Keratinocyte (primary cell): Measurements from ENCODE around the gene RAB43. TPM values are rescaled to one million over a fixed set of nuclear protein-coding genes. Genes with fewer than 3 reads are reported as not detected.

ENCODE experiments used
- DNase-seq: peaks from one replicate; pipeline ENCODE4 v3.0.0-alpha.2; 2011; ENCODE audit warnings: low read depth, missing footprints, low spot score
- FAIRE-seq: peaks from 2 replicates; lab custom pipeline; 2011; peaks lifted over from hg19 to GRCh38; lab: Jason Lieb, UNC
- H2AFZ ChIP-seq: 2 replicates; pipeline ENCODE4 v1.6.0; 2012; ENCODE audit warnings: low read length, control low read depth, inconsistent platforms; ENCODE audit not compliant: control insufficient read depth
- H3K27ac ChIP-seq: 2 replicates; pipeline ENCODE4 v1.5.1; 2011; ENCODE audit warnings: low read length; ENCODE audit not compliant: control insufficient read depth, insufficient read depth
- H3K27me3 ChIP-seq: 3 replicates; pipeline ENCODE4 v1.6.0; 2011; ENCODE audit warnings: low read length; ENCODE audit not compliant: control insufficient read depth, insufficient read depth; ENCODE audit errors: extremely low read depth
- H3K36me3 ChIP-seq, 2 experiments: 2 replicates in 1 of 2; 3 replicates in 1 of 2; pipeline ENCODE4 v1.5.1; 2011; ENCODE audit warnings: low read length in 2 of 2, mild to moderate bottlenecking in 1 of 2; ENCODE audit not compliant: control insufficient read depth in 2 of 2, insufficient read depth in 2 of 2; ENCODE audit errors: extremely low read depth in 1 of 2
- H3K4me1 ChIP-seq: 3 replicates; pipeline ENCODE4 v1.5.1; 2011; ENCODE audit warnings: low read length; ENCODE audit not compliant: control insufficient read depth, insufficient read depth; ENCODE audit errors: extremely low read depth
- H3K4me2 ChIP-seq: 3 replicates; pipeline ENCODE4 v1.6.0; 2011; ENCODE audit warnings: low read depth, low read length; ENCODE audit not compliant: control insufficient read depth, insufficient read depth; ENCODE audit errors: extremely low read depth
- H3K4me3 ChIP-seq, 3 experiments: fragments of 200-600 bp in 1 of 3; sonication (generic) in 1 of 3; 2 replicates in 2 of 3; 3 replicates in 1 of 3; pipeline ENCODE4 v1.5.1; 2011 to 2016; ENCODE audit warnings: low read length in 3 of 3, mild to moderate bottlenecking in 3 of 3, control low read depth in 2 of 3, inconsistent platforms in 1 of 3, low read depth in 1 of 3, mixed read lengths in 1 of 3, mixed run types in 1 of 3, moderate library complexity in 1 of 3; ENCODE audit not compliant: control insufficient read depth in 2 of 3, insufficient read depth in 2 of 3; ENCODE audit errors: extremely low read depth in 1 of 3
- H3K79me2 ChIP-seq: 2 replicates; pipeline ENCODE4 v1.6.0; 2012; ENCODE audit warnings: low read length; ENCODE audit not compliant: control insufficient read depth, insufficient read depth
- H3K9ac ChIP-seq: 3 replicates; pipeline ENCODE4 v1.6.0; 2011; ENCODE audit warnings: low read length; ENCODE audit not compliant: control insufficient read depth, insufficient read depth; ENCODE audit errors: extremely low read depth
- H3K9me1 ChIP-seq: 3 replicates; pipeline ENCODE4 v1.6.0; 2011; ENCODE audit warnings: low read length; ENCODE audit not compliant: control insufficient read depth, insufficient read depth; ENCODE audit errors: extremely low read depth
- H3K9me3 ChIP-seq: 2 replicates; pipeline ENCODE4 v1.5.1; 2012; ENCODE audit warnings: low read depth, low read length; ENCODE audit not compliant: control insufficient read depth
- H4K20me1 ChIP-seq: 3 replicates; pipeline ENCODE4 v1.6.0; 2011; ENCODE audit warnings: low read length; ENCODE audit not compliant: control insufficient read depth, insufficient read depth; ENCODE audit errors: extremely low read depth
- CTCF ChIP-seq, 3 experiments: IDR thresholded peaks in 1 of 3; conservative IDR thresholded peaks in 1 of 3; optimal IDR thresholded peaks in 1 of 3; 2 replicates in 2 of 3; 3 replicates in 1 of 3; pipeline versions ENCODE3 to v1.5.1; 2011; ENCODE audit warnings: low read length in 3 of 3, mild to moderate bottlenecking in 3 of 3, moderate library complexity in 2 of 3, control low read depth in 1 of 3, inconsistent platforms in 1 of 3; ENCODE audit not compliant: insufficient read depth in 2 of 3; ENCODE audit errors: extremely low read depth in 1 of 3
- EZH2 ChIP-seq: IDR thresholded peaks from one replicate; pipeline ENCODE4 v1.6.1; 2012; ENCODE audit warnings: inconsistent platforms, mild to moderate bottlenecking, low read length, moderate library complexity
- dilution Hi-C: fragments of 300-500 bp; cut with MboI; formaldehyde crosslinking; loops from one replicate; pipeline ENCODE4 v1.7.0; 2020; ENCODE audit warnings: low sequenced_read_pairs; ENCODE audit not compliant: extremely low pct_ligation_motif_present
- polyA plus RNA-seq, 5 experiments: library from polyadenylated mRNA; depleted of rRNA in 3 of 5; stranded (reverse) in 3 of 5; stranded (forward) in 1 of 5; unstranded in 1 of 5; fragments of >200 nt; gene quantifications; 1 replicate in 1 of 5; 2 replicates in 3 of 5; 3 replicates in 1 of 5; pipeline versions ENCODE4 v1.2.1 to v1.2.3, GENCODE V29; 2011 to 2012; ENCODE audit warnings: missing spikeins in 2 of 5, low read depth in 1 of 5, low replicate concordance in 1 of 5

The RAB43 gene
- polyA plus RNA-seq, 1 donor (not counting 4 experiments of a cell fraction or from before 2014, with no cell fraction given): 8.1 TPM

- no peaks in the 10 kb centered on the region for H3K4me1 ChIP-seq
- H3K36me3 ChIP-seq: no peaks in the 10 kb centered on the region
- DNase-seq (no peak), FAIRE-seq (no peak)
- dilution Hi-C loops: no loop called here
- TF ChIP-seq CTCF (optimal IDR thresholded peaks at IDR 0.05 in 1 of 3, IDR thresholded peaks at IDR 0.05 in 1 of 3, conservative IDR thresholded peaks at IDR 0.05 in 1 of 3; ENCODE audit: extremely low read depth in 1 of 3, insufficient read depth in 2 of 3, low read length in 3 of 3) (no peak), EZH2 (no peak)
- H3K9ac ChIP-seq: no peak overlapping the region
- no peaks in the 10 kb centered on the region for H3K79me2 ChIP-seq
- H3K27me3 ChIP-seq: peaks cover 10% of the 10 kb centered on the region
- H3K27ac ChIP-seq: no peak overlapping the region
- no peaks in the 10 kb centered on the region for H3K9me3 ChIP-seq
- no peaks in the 10 kb centered on the region for H3K9me1 ChIP-seq
- H3K4me2 ChIP-seq: no peak overlapping the region
- H4K20me1 ChIP-seq: no peaks in the 10 kb centered on the region
- no peak overlapping the region for H2AFZ ChIP-seq
- no peak overlapping the region for H3K4me3 ChIP-seq
Measured at GRCh38 chr3:129057249-129057648, 64.4 kb downstream of the RAB43 start.

GRCh38 chr3:129056451-129057173, 65.0 kb downstream of the RAB43 start:
- dilution Hi-C loops: no loop called here
- H3K9me3 ChIP-seq: no peaks in the 10 kb centered on the region
- H3K9ac ChIP-seq: no peak overlapping the region
- no peak overlapping the region for H3K4me2 ChIP-seq
- H3K4me3 ChIP-seq: no peak overlapping the region
- DNase-seq (no peak), FAIRE-seq (no peak)
- H2AFZ ChIP-seq: no peak overlapping the region
- H3K4me1 ChIP-seq: no peaks in the 10 kb centered on the region
- no peaks in the 10 kb centered on the region for H3K79me2 ChIP-seq
- H3K27me3 ChIP-seq: peaks cover 10% of the 10 kb centered on the region
- no peaks in the 10 kb centered on the region for H3K36me3 ChIP-seq
- H4K20me1 ChIP-seq: no peaks in the 10 kb centered on the region
- no peaks in the 10 kb centered on the region for H3K9me1 ChIP-seq
- TF ChIP-seq CTCF (optimal IDR thresholded peaks at IDR 0.05 in 1 of 3, IDR thresholded peaks at IDR 0.05 in 1 of 3, conservative IDR thresholded peaks at IDR 0.05 in 1 of 3; ENCODE audit: extremely low read depth in 1 of 3, insufficient read depth in 2 of 3, low read length in 3 of 3): no peak
- no peak for TF ChIP-seq EZH2
- no peak overlapping the region for H3K27ac ChIP-seq
